ENCODE results near the gene ANKRD37. TPM values are rescaled to one million over a fixed set of nuclear protein-coding genes. Genes with fewer than 3 reads are reported as not detected.

Gene ANKRD37
- polyA plus RNA-seq, 1 experiment = 13.2 TPM

- no peak for TF ChIP-seq CTCF (IDR thresholded peaks at IDR 0.05; ENCODE audit: insufficient read depth, low read depth, low read length)
- POLR2A ChIA-PET = no interaction called here
- Histone ChIP-seq H3K4me3 (ENCODE audit: low read depth, low read length) (no peak overlapping the region), H3K27me3 (ENCODE audit: control insufficient read depth, insufficient read depth, low read length) (no peaks in the 10 kb centered on the region), H3K36me3 (ENCODE audit: control insufficient read depth, insufficient read depth, low read length) (peaks cover 6% of the 10 kb centered on the region)
- DNase-seq (ENCODE audit: low read depth) = no peak
- CTCF ChIA-PET = no interaction called here
Measured at GRCh38 chr4:185399466-185399865, 2.8 kb downstream of the ANKRD37 start.

GRCh38 chr4:185404031-185404430 lies 7.4 kb downstream of the ANKRD37 start:
- DNase-seq (ENCODE audit: low read depth) = no peak
- Histone ChIP-seq H3K27me3 (ENCODE audit: control insufficient read depth, insufficient read depth, low read length) (no peaks in the 10 kb centered on the region), H3K4me3 (ENCODE audit: low read depth, low read length) (no peak overlapping the region), H3K36me3 (ENCODE audit: control insufficient read depth, insufficient read depth, low read length) (peaks cover 6% of the 10 kb centered on the region)
- no peak for TF ChIP-seq CTCF (IDR thresholded peaks at IDR 0.05; ENCODE audit: insufficient read depth, low read depth, low read length)
- CTCF ChIA-PET = interaction anchor here (0.6 kb wide), 1 partner anchor 192 kb away, joined by 5 read pairs; no protein-coding TSS in a partner anchor
- POLR2A ChIA-PET = no interaction called here

GRCh38 chr4:185405296-185405999 lies 8.8 kb downstream of the ANKRD37 start:
- Histone ChIP-seq H3K4me3 (ENCODE audit: low read depth, low read length) (no peak overlapping the region), H3K27me3 (ENCODE audit: control insufficient read depth, insufficient read depth, low read length) (no peaks in the 10 kb centered on the region), H3K36me3 (ENCODE audit: control insufficient read depth, insufficient read depth, low read length) (peaks cover 6% of the 10 kb centered on the region)
- ChIA-PET POLR2A (interaction anchor here (0.6 kb wide), 2 partner anchors 206 to 663 kb away, joined by 3 read pairs; partner anchors contain the start of gene TLR3), CTCF (interaction anchor here (0.9 to 1.3 kb wide), 2 partner anchors 9 to 10 kb away, joined by 4 read pairs; partner anchors contain the start of gene ANKRD37)
- DNase-seq (ENCODE audit: low read depth) = no peak
- no peak for TF ChIP-seq CTCF (IDR thresholded peaks at IDR 0.05; ENCODE audit: insufficient read depth, low read depth, low read length)

GRCh38 chr4:185408432-185408831 lies 11.8 kb downstream of the ANKRD37 start:
- ChIA-PET CTCF (no interaction called here), POLR2A (no interaction called here)
- TF ChIP-seq CTCF (IDR thresholded peaks at IDR 0.05; ENCODE audit: insufficient read depth, low read depth, low read length) = no peak
- no peak for DNase-seq (ENCODE audit: low read depth)
- no peak overlapping the region for H3K4me3 ChIP-seq (ENCODE audit: low read depth, low read length)
- peaks cover 2% of the 10 kb centered on the region; the same call in 1 of the 2 replicates for H3K36me3 ChIP-seq (ENCODE audit: control insufficient read depth, insufficient read depth, low read length)
- no peaks in the 10 kb centered on the region for H3K27me3 ChIP-seq (ENCODE audit: control insufficient read depth, insufficient read depth, low read length)

GRCh38 chr4:185411849-185412248 lies 15.2 kb downstream of the ANKRD37 start:
- Histone ChIP-seq H3K36me3 (ENCODE audit: control insufficient read depth, insufficient read depth, low read length) (peaks cover 2% of the 10 kb centered on the region; the same call in 1 of the 2 replicates), H3K4me3 (ENCODE audit: low read depth, low read length) (no peak overlapping the region), H3K27me3 (ENCODE audit: control insufficient read depth, insufficient read depth, low read length) (no peaks in the 10 kb centered on the region)
- no peak for DNase-seq (ENCODE audit: low read depth)
- POLR2A ChIA-PET = no interaction called here
- CTCF ChIA-PET = interaction anchor here (1.1 kb wide), 1 partner anchor 15 kb away, joined by 3 read pairs; a partner anchor contains a TSS
- TF ChIP-seq CTCF (IDR thresholded peaks at IDR 0.05; ENCODE audit: insufficient read depth, low read depth, low read length) = no peak
